GM18907 (cell line): ENCODE results near the gene RUNX1.

ENCODE experiments used
- ATAC-seq: cut with Tn5 transposase; IDR thresholded peaks from one replicate; pipeline ENCODE4 v1.9.1; 2021; ENCODE audit warnings: mild to moderate bottlenecking, moderate library complexity; ENCODE audit not compliant: unreplicated experiment

Gene RUNX1

GRCh38 chr21:35017256-35017655, 31.8 kb downstream of the RUNX1 start:
- no peak for ATAC-seq

GRCh38 chr21:35016517-35017188, 32.4 kb downstream of the RUNX1 start:
- no peak for ATAC-seq

- ATAC-seq: no peak
Measured at GRCh38 chr21:35016071-35016470, 33.0 kb downstream of the RUNX1 start.

- ATAC-seq: no peak
Measured at GRCh38 chr21:35015435-35016024, 33.6 kb downstream of the RUNX1 start.

GRCh38 chr21:35014302-35015041, 34.6 kb downstream of the RUNX1 start:
- no peak for ATAC-seq

- ATAC-seq: no peak
Measured at GRCh38 chr21:35011681-35012080, 37.4 kb downstream of the RUNX1 start.

GRCh38 chr21:35010447-35010846, 38.7 kb downstream of the RUNX1 start:
- ATAC-seq: no peak

- no peak for ATAC-seq
Measured at GRCh38 chr21:35007348-35007747, 41.8 kb downstream of the RUNX1 start.

GRCh38 chr21:35006771-35007170, 42.3 kb downstream of the RUNX1 start:
- no peak for ATAC-seq

GRCh38 chr21:35006248-35006647, 42.9 kb downstream of the RUNX1 start:
- ATAC-seq: no peak

GRCh38 chr21:35005560-35006224, 43.4 kb downstream of the RUNX1 start:
- no peak for ATAC-seq

GRCh38 chr21:35005077-35005476, 44.0 kb downstream of the RUNX1 start:
- no peak for ATAC-seq

GRCh38 chr21:35004314-35004713, 44.8 kb downstream of the RUNX1 start:
- no peak for ATAC-seq

- ATAC-seq: no peak
Measured at GRCh38 chr21:35002879-35003722, 46.0 kb downstream of the RUNX1 start.

GRCh38 chr21:34999397-34999941, 49.6 kb downstream of the RUNX1 start:
- no peak for ATAC-seq

GRCh38 chr21:34998176-34998575, 50.9 kb downstream of the RUNX1 start:
- ATAC-seq: no peak

- no peak for ATAC-seq
Measured at GRCh38 chr21:34997294-34997693, 51.8 kb downstream of the RUNX1 start.

- no peak for ATAC-seq
Measured at GRCh38 chr21:34996304-34997101, 52.6 kb downstream of the RUNX1 start.

- no peak for ATAC-seq
Measured at GRCh38 chr21:34995979-34996303, 53.2 kb downstream of the RUNX1 start.
